ENCODE measurements around the gene HNMT. TPM values are rescaled to one million over a fixed set of nuclear protein-coding genes. Genes with fewer than 3 reads are reported as not detected.

HNMT gene
- total and polyA plus RNA-seq, 5 donors from 2014 or later: not detected

GRCh38 chr2:138018866-138019688, 54.8 kb downstream of the HNMT start:
- no peak overlapping the region for H3K4me3 ChIP-seq (ENCODE audit: low read depth, low read length)
- no peaks in the 10 kb centered on the region for H3K4me1 ChIP-seq (ENCODE audit: control insufficient read depth, insufficient read depth, low read length, poor library complexity, severe bottlenecking)
- no peaks in the 10 kb centered on the region for H3K9me3 ChIP-seq (ENCODE audit: control insufficient read depth in 2 of 2, low read length in 2 of 2)
- H3K27me3 Mint-ChIP-seq: no peaks in the 10 kb centered on the region
- ATAC-seq (ENCODE audit: low read depth in 2 of 2) (no peak), DNase-seq (no peak)
- H3K36me3 ChIP-seq (ENCODE audit: control insufficient read depth, insufficient read depth, low read length): no peaks in the 10 kb centered on the region
- H3K9me3 Mint-ChIP-seq: peaks cover 0 to 7% (median 0%) of the 10 kb centered on the region in 7 donors
- no peak overlapping the region for H3K27ac Mint-ChIP-seq
- no peaks in the 10 kb centered on the region for H3K27me3 ChIP-seq (ENCODE audit: control insufficient read depth, insufficient read depth, low read length)
- no peaks in the 10 kb centered on the region for H3K4me1 Mint-ChIP-seq
- no peaks in the 10 kb centered on the region for H3K36me3 Mint-ChIP-seq
- no peak overlapping the region for H3K27ac ChIP-seq (ENCODE audit: insufficient read depth, low read length, poor library complexity, severe bottlenecking)
- H3K4me3 Mint-ChIP-seq: no peak overlapping the region

DNA sequence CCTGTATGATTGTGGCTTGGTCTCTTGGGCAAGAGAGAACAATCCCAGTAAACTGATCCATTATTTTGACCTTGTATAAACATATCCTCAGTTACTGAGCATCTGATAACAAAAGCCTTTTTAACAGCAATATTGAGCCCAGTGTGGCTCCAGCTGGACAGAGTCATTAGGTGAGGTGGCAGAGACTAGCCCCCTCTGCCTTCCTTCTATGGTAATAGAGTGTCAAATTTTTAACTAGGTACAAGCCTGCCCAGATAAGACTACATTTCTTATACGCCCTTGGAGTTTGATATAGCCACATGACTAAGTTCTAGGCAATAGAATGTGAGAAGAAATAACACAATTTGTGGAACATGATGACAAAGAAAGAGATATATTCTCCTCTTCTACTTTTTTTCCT, 56.2 kb downstream of the HNMT start:
- Histone ChIP-seq H3K27me3 (ENCODE audit: control insufficient read depth, insufficient read depth, low read length) (no peaks in the 10 kb centered on the region), H3K4me1 (ENCODE audit: control insufficient read depth, insufficient read depth, low read length, poor library complexity, severe bottlenecking) (no peaks in the 10 kb centered on the region), H3K9me3 (ENCODE audit: control insufficient read depth in 2 of 2, low read length in 2 of 2) (no peaks in the 10 kb centered on the region), H3K4me3 (ENCODE audit: low read depth, low read length) (no peak overlapping the region), H3K27ac (ENCODE audit: insufficient read depth, low read length, poor library complexity, severe bottlenecking) (no peak overlapping the region), H3K36me3 (ENCODE audit: control insufficient read depth, insufficient read depth, low read length) (no peaks in the 10 kb centered on the region)
- Mint-ChIP-seq H3K27me3 (no peaks in the 10 kb centered on the region), H3K36me3 (no peaks in the 10 kb centered on the region), H3K9me3 (peaks cover 0 to 7% (median 0%) of the 10 kb centered on the region in 7 donors), H3K4me3 (no peak overlapping the region), H3K27ac (no peak overlapping the region), H3K4me1 (no peaks in the 10 kb centered on the region)
- DNase-seq (no peak), ATAC-seq (ENCODE audit: low read depth in 2 of 2) (no peak)

DNA sequence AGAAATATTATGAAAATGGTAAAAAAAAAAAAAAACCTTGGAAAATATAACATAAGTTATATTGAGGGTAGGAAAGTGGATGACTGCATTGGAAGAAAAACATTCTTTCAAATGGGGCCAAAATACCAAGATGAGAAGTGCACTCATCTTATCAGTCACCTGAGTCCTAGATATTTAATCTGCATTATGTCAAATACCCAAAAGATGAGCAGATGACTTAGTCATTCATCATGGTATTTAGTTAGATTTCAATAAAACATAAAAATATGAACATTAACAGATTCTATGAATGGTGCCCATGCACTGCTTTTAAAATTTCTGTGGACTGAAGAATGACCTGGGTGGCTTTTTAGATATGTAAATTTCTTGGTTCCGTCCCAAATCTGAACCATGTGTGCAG, 56.9 kb downstream of the HNMT start:
- DNase-seq: no peak
- no peak for ATAC-seq (ENCODE audit: low read depth in 2 of 2)
- peaks cover 0 to 7% (median 0%) of the 10 kb centered on the region in 7 donors for H3K9me3 Mint-ChIP-seq

DNA sequence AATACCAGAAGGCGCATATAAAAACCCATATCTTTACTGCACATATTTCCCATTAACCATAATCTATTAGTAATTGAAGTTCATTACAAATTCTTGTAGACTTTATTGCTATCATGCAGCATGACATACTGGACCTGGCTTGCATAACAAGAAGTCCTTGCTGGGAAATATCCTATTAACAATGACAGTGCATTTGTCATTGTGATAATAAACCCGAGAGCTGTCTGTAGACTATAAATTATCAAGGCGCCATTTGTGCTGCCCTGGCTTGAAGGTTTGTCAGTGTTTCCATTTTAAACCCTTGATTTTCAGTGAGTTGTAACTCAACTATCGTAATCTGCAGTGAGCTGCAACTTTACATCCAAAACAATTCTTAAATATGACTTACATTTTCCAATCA, 59.0 kb downstream of the HNMT start:
- Histone ChIP-seq H3K4me3 (ENCODE audit: low read depth, low read length) (no peak overlapping the region), H3K9me3 (ENCODE audit: control insufficient read depth in 2 of 2, low read length in 2 of 2) (no peaks in the 10 kb centered on the region), H3K36me3 (ENCODE audit: control insufficient read depth, insufficient read depth, low read length) (no peaks in the 10 kb centered on the region), H3K27me3 (ENCODE audit: control insufficient read depth, insufficient read depth, low read length) (no peaks in the 10 kb centered on the region), H3K4me1 (ENCODE audit: control insufficient read depth, insufficient read depth, low read length, poor library complexity, severe bottlenecking) (no peaks in the 10 kb centered on the region), H3K27ac (ENCODE audit: insufficient read depth, low read length, poor library complexity, severe bottlenecking) (no peak overlapping the region)
- DNase-seq: no peak
- Mint-ChIP-seq H3K4me1 (no peaks in the 10 kb centered on the region), H3K4me3 (no peak overlapping the region), H3K9me3 (peaks cover 0 to 2% (median 0%) of the 10 kb centered on the region in 7 donors), H3K27ac (no peak overlapping the region), H3K27me3 (no peaks in the 10 kb centered on the region), H3K36me3 (no peaks in the 10 kb centered on the region)
- no peak for ATAC-seq (ENCODE audit: low read depth in 2 of 2)

More for the DNA sequence above, 56.9 kb downstream of the HNMT start:
- Histone ChIP-seq H3K4me3 (ENCODE audit: low read depth, low read length) (no peak overlapping the region), H3K27me3 (ENCODE audit: control insufficient read depth, insufficient read depth, low read length) (no peaks in the 10 kb centered on the region), H3K27ac (ENCODE audit: insufficient read depth, low read length, poor library complexity, severe bottlenecking) (no peak overlapping the region), H3K9me3 (ENCODE audit: control insufficient read depth in 2 of 2, low read length in 2 of 2) (no peaks in the 10 kb centered on the region), H3K4me1 (ENCODE audit: control insufficient read depth, insufficient read depth, low read length, poor library complexity, severe bottlenecking) (no peaks in the 10 kb centered on the region), H3K36me3 (ENCODE audit: control insufficient read depth, insufficient read depth, low read length) (no peaks in the 10 kb centered on the region)
- H3K27me3 Mint-ChIP-seq: no peaks in the 10 kb centered on the region
- no peak overlapping the region for H3K4me3 Mint-ChIP-seq
- H3K4me1 Mint-ChIP-seq: no peaks in the 10 kb centered on the region
- no peak overlapping the region for H3K27ac Mint-ChIP-seq
- H3K36me3 Mint-ChIP-seq: no peaks in the 10 kb centered on the region

DNA sequence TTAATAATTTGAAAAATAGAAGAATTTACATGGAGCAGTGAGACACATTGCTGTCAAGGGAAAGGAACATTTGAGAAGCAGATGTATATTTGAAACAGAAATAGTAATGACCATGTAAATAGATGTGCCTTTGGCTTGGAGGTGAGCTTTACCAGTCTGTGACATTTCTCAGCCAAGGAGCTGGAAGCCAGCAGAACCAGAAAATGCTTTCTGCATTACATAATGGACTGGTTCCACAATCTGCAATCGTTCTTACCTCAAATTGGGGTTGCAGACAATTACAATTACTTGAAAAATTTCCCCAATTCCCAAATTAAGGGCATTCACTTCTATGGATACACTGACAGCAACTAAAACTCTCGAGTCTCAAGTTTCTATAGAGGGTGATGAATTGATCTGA, 59.7 kb downstream of the HNMT start:
- no peaks in the 10 kb centered on the region for H3K36me3 Mint-ChIP-seq
- peaks cover 0 to 2% (median 0%) of the 10 kb centered on the region in 7 donors for H3K9me3 Mint-ChIP-seq
- no peaks in the 10 kb centered on the region for H3K4me1 ChIP-seq (ENCODE audit: control insufficient read depth, insufficient read depth, low read length, poor library complexity, severe bottlenecking)
- H3K36me3 ChIP-seq (ENCODE audit: control insufficient read depth, insufficient read depth, low read length): no peaks in the 10 kb centered on the region
- ATAC-seq (ENCODE audit: low read depth in 2 of 2) (no peak), DNase-seq (no peak)
- H3K27ac ChIP-seq (ENCODE audit: insufficient read depth, low read length, poor library complexity, severe bottlenecking): no peak overlapping the region
- H3K4me1 Mint-ChIP-seq: no peaks in the 10 kb centered on the region
- H3K27ac Mint-ChIP-seq: no peak overlapping the region
- H3K27me3 Mint-ChIP-seq: no peaks in the 10 kb centered on the region
- H3K9me3 ChIP-seq (ENCODE audit: control insufficient read depth in 2 of 2, low read length in 2 of 2): no peaks in the 10 kb centered on the region
- H3K4me3 ChIP-seq (ENCODE audit: low read depth, low read length): no peak overlapping the region
- no peaks in the 10 kb centered on the region for H3K27me3 ChIP-seq (ENCODE audit: control insufficient read depth, insufficient read depth, low read length)
- H3K4me3 Mint-ChIP-seq: no peak overlapping the region

DNA sequence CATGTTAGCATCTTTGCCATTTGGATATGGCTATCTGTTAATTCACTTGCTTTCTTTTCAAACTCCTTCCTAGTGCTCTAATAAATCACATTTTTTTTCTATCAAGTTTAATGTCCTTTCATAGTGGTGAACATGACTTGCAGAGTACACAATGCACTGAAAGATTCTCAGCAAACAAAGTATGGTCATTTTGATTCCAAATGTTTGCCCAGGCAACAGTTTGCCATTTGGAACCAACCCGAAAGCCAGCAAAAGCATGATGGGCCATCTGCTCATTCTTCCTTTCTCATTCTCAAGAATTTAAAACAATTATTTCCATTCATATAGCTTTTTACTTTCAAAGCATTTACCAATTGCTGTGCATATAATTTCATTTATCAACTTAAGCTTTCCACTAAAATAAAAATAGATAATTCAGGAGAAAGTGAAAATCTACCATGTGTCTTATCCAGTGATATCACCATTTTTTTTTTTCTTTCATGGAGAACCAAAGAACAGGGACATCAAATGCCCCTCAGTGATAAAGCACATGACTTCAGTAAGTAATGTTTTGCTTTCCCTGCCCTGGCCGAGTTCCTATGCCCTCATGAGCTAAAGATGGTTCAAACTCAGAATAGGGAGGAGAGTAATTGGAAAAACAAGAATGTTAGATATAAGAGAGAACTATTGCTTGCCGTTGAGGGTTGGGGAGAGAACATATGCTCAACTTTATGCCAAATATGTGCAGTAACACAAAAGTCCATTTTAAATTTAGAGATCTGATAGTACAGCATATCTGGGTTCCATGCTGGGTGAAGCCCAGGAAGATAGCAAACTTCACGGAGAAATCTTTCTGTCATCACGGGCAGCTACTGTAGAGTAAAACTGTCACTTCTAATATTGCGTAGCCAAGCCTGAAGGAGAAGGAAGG, 62.1 kb downstream of the HNMT start:
- H3K27ac Mint-ChIP-seq: no peak overlapping the region
- H3K9me3 Mint-ChIP-seq: peaks cover 0 to 2% (median 0%) of the 10 kb centered on the region in 7 donors
- no peak overlapping the region for H3K4me3 Mint-ChIP-seq
- no peaks in the 10 kb centered on the region for H3K36me3 Mint-ChIP-seq
- H3K27me3 Mint-ChIP-seq: no peaks in the 10 kb centered on the region
- H3K36me3 ChIP-seq (ENCODE audit: control insufficient read depth, insufficient read depth, low read length): no peaks in the 10 kb centered on the region
- no peaks in the 10 kb centered on the region for H3K4me1 Mint-ChIP-seq
- H3K27ac ChIP-seq (ENCODE audit: insufficient read depth, low read length, poor library complexity, severe bottlenecking): no peak overlapping the region
- no peak overlapping the region for H3K4me3 ChIP-seq (ENCODE audit: low read depth, low read length)
- no peaks in the 10 kb centered on the region for H3K27me3 ChIP-seq (ENCODE audit: control insufficient read depth, insufficient read depth, low read length)
- no peaks in the 10 kb centered on the region for H3K9me3 ChIP-seq (ENCODE audit: control insufficient read depth in 2 of 2, low read length in 2 of 2)
- no peak for DNase-seq
- H3K4me1 ChIP-seq (ENCODE audit: control insufficient read depth, insufficient read depth, low read length, poor library complexity, severe bottlenecking): no peaks in the 10 kb centered on the region
- ATAC-seq (ENCODE audit: low read depth in 2 of 2): no peak

DNA sequence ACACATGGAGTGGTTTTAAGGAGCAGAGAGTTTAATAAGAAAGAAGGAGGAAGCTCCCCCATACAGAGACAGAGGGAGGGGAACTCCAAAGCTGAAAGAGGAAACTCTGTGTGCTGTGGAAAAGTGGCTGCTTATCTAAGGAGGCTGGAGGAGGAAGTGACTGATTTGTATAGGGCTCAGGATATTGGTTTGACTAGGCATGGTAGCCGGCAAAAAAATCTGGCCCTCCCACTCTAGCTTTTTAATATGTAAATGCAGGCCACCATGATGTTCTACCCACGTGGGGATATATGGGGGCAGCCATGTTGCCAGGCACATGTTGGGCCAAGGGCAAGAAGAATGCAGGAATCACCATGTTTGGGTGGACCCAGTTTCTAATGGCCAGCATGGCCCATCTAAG, 64.3 kb downstream of the HNMT start:
- Histone ChIP-seq H3K36me3 (ENCODE audit: control insufficient read depth, insufficient read depth, low read length) (no peaks in the 10 kb centered on the region), H3K27ac (ENCODE audit: insufficient read depth, low read length, poor library complexity, severe bottlenecking) (no peak overlapping the region), H3K9me3 (ENCODE audit: control insufficient read depth in 2 of 2, low read length in 2 of 2) (no peaks in the 10 kb centered on the region), H3K4me1 (ENCODE audit: control insufficient read depth, insufficient read depth, low read length, poor library complexity, severe bottlenecking) (no peaks in the 10 kb centered on the region), H3K27me3 (ENCODE audit: control insufficient read depth, insufficient read depth, low read length) (no peaks in the 10 kb centered on the region), H3K4me3 (ENCODE audit: low read depth, low read length) (no peak overlapping the region)
- DNase-seq: no peak
- H3K9me3 Mint-ChIP-seq: peaks cover 0 to 2% (median 0%) of the 10 kb centered on the region in 7 donors
- H3K27me3 Mint-ChIP-seq: no peaks in the 10 kb centered on the region
- no peaks in the 10 kb centered on the region for H3K4me1 Mint-ChIP-seq
- H3K27ac Mint-ChIP-seq: no peak overlapping the region
- no peaks in the 10 kb centered on the region for H3K36me3 Mint-ChIP-seq
- H3K4me3 Mint-ChIP-seq: no peak overlapping the region
- ATAC-seq (ENCODE audit: low read depth in 2 of 2): no peak
